GM13977 (cell line): ENCODE data around the gene GPT2.

Experiments
- DNase-seq: peaks from one replicate; pipeline ENCODE4 v3.0.0; 2012; ENCODE audit warnings: low spot score
- CTCF ChIP-seq: IDR thresholded peaks from 2 replicates; pipeline ENCODE4 v1.5.1; 2012; ENCODE audit warnings: mild to moderate bottlenecking, control low read depth; ENCODE audit not compliant: insufficient read depth; ENCODE audit errors: extremely low read depth, missing control alignments
- in situ Hi-C: fragments of 300-500 bp; cut with MboI; formaldehyde crosslinking; loops from one replicate; pipeline ENCODE4 v1.12.0; 2022; ENCODE audit warnings: low sequenced_read_pairs, low pct_unique_long_range_greater_than_20kb, mixed read lengths, inconsistent platforms; ENCODE audit not compliant: unreplicated experiment

GPT2 gene

GRCh38 chr16:46882940-46883307 is 1.2 kb upstream of the GPT2 start:
- TF ChIP-seq CTCF: no peak
- DNase-seq: no peak
- in situ Hi-C loops: no loop called here

GRCh38 chr16:46883353-46883689 is 841 bp upstream of the GPT2 start:
- in situ Hi-C loops: no loop called here
- no peak for DNase-seq
- TF ChIP-seq CTCF: no peak

- TF ChIP-seq CTCF: no peak
- in situ Hi-C loops: no loop called here
- DNase-seq: peak; percentile 30
These were observed 541 bp downstream of the GPT2 start for GRCh38 chr16:46884513-46885293.

- no peak for DNase-seq
- in situ Hi-C loops: no loop called here
- TF ChIP-seq CTCF: no peak
These were observed 2.0 kb downstream of the GPT2 start for GRCh38 chr16:46885960-46886763.

- no peak for TF ChIP-seq CTCF
- in situ Hi-C loops: no loop called here
- no peak for DNase-seq
These were observed 2.8 kb downstream of the GPT2 start for GRCh38 chr16:46886764-46887523.

GRCh38 chr16:46887524-46887854 is 3.3 kb downstream of the GPT2 start:
- TF ChIP-seq CTCF: no peak
- in situ Hi-C loops: no loop called here
- no peak for DNase-seq
